Measurements from ENCODE around the gene EPHA2. TPM values are rescaled to one million over a fixed set of nuclear protein-coding genes. Genes with fewer than 3 reads are reported as not detected.

EPHA2 gene
- polyA plus RNA-seq (2011; rRNA removed): 55.0 and 59.3 TPM in 2 replicates
- 112 and 122 TPM in 2 replicates for polyA plus RNA-seq (2012; cell fraction: cytosol; rRNA removed)
- 317 and 462 TPM in 2 replicates for polyA plus RNA-seq (2012; cell fraction: nucleus; rRNA removed)
- 87.1 to 93.8 TPM (median 93.2 TPM) in 3 replicates for polyA plus RNA-seq (2017; fragmentation: RNase III; extraction: RNeasy Plus Mini Kit Qiagen cat#74134 plus additional on column Dnase treatment)
- polyA minus RNA-seq (2011; rRNA and poly(A)+ RNA removed): 99.4 and 100.0 TPM in 2 replicates

DNA sequence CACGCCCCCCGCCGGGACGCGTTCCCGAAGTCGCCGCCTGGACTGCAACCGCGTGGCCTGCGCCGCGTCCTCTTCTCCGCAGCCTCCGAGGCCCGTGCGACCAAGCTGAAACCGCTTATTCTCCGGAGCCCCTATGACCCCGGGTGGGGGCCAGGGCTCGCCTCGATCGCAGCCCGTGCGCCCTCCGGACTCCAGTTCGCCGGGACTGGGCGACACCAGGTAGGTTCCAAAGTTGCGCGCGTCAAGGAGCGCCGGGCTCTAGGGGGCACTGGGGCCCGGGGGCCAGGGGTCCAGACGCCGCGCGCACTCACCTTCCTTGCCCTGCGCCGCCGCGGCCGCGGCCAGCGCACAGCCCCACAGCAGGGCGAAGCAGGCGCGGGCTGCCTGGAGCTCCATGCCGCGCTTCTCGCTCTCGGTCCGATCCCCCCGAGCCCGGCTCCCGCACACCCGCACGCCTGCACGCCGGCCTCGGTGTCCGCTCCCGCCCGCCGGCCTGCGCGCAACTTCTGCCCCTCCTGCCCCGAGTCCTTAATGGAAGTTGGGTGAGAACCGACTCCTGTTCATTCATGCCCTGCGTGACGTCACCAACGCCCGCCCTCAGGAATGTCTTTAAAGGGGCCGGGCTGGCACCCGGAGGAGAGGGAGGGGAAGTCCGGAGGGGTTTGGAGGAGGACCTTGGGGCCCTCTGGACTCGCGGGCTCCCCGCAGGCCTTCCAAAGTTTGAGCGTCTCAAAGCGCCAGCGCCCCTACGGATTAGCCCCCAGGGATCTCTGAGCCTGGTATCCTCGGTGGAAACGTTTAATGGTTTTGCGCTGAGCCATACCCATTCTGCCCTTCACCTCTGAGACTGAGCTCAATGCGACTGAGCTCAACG is at the start of gene EPHA2:
TSS of gene EPHA2 (minus strand) at position 533 of the 874 bp plus-strand sequence. CDS start at position 396, 137 bp downstream.
- peak within 1 kb of the TSS; percentile 97 to 100 for H3K27ac ChIP-seq
- WGBS (ENCODE audit: missing lambda C conversion rate): 0% methylated on average over 2 of the region's 89 CpGs
- ChIA-PET POLR2A (interaction anchor here (0.6 to 4.1 kb wide), 10 partner anchors 8 to 80 kb away, joined by 3 to 35 read pairs (median 4); no protein-coding TSS in a partner anchor), CTCF (interaction anchor here (0.6 to 16.2 kb wide), 10 partner anchors 9 to 125 kb away, joined by 3 to 222 read pairs (median 4); partner anchors contain the start of gene FAM131C)
- no peak for FAIRE-seq
- peak; percentile 79 to 91 for DNase-seq (ENCODE audit: low read depth in 1 of 2, low spot score in 1 of 2)
- peaks cover 44% of the 10 kb centered on the region for H3K4me1 ChIP-seq
- H3K9me3 ChIP-seq: no peaks in the 10 kb centered on the region
- peak within 1 kb of the TSS; percentile 93 for H3K4me3 ChIP-seq
- TF ChIP-seq POLR2A (IDR thresholded peaks at IDR 0.05; ENCODE audit: low read length) (peak; percentile 93), SMC3 (IDR thresholded peaks at IDR 0.05) (0 out of 3 replicates have a peak, but pooled peaks have one; percentile 4), HDAC2 (IDR thresholded peaks at IDR 0.05) (no peak), CBX8 (IDR thresholded peaks at IDR 0.05) (no peak), RAD21 (conservative IDR thresholded peaks at IDR 0.05 in 1 of 2, IDR thresholded peaks at IDR 0.05 in 1 of 2) (peak in 1 of 2 experiments; percentile 16; a peak in 1 of 5 replicates), CBX2 (IDR thresholded peaks at IDR 0.05; ENCODE audit: borderline replicate concordance, low read depth) (no peak), CHD4 (IDR thresholded peaks at IDR 0.05; ENCODE audit: borderline replicate concordance) (no peak), NPAS2 (CRISPR knock-in tag; IDR thresholded peaks at IDR 0.05; ENCODE audit: borderline replicate concordance) (no peak), GATA3 (IDR thresholded peaks at IDR 0.05; ENCODE audit: borderline replicate concordance) (no peak), NR3C1 (IDR thresholded peaks at IDR 0.05) (no peak), PHF8 (IDR thresholded peaks at IDR 0.05; ENCODE audit: borderline replicate concordance, low read depth) (peak; percentile 67), TP53 (CRISPR knock-in tag; IDR thresholded peaks at IDR 0.05) (peak; percentile 32; the same call in 1 of the 2 replicates), MAZ (IDR thresholded peaks at IDR 0.05; ENCODE audit: borderline replicate concordance, low read depth, low read length) (peak; percentile 96), FOSL2 (IDR thresholded peaks at IDR 0.05) (no peak), FOSL2 (CRISPR knock-in tag; IDR thresholded peaks at IDR 0.05) (peak; percentile 63), JUN (IDR thresholded peaks at IDR 0.05) (peak; percentile 79 to 93)
- TF ChIP-seq, protein P1, sequence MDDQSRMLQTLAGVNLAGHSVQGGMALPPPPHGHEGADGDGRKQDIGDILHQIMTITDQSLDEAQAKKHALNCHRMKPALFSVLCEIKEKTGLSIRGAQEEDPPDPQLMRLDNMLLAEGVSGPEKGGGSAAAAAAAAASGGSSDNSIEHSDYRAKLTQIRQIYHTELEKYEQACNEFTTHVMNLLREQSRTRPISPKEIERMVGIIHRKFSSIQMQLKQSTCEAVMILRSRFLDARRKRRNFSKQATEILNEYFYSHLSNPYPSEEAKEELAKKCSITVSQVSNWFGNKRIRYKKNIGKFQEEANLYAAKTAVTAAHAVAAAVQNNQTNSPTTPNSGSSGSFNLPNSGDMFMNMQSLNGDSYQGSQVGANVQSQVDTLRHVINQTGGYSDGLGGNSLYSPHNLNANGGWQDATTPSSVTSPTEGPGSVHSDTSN (IDR thresholded peaks at IDR 0.05): peak; percentile 32; the same call in 1 of the 2 replicates
- TF ChIP-seq, protein P2, sequence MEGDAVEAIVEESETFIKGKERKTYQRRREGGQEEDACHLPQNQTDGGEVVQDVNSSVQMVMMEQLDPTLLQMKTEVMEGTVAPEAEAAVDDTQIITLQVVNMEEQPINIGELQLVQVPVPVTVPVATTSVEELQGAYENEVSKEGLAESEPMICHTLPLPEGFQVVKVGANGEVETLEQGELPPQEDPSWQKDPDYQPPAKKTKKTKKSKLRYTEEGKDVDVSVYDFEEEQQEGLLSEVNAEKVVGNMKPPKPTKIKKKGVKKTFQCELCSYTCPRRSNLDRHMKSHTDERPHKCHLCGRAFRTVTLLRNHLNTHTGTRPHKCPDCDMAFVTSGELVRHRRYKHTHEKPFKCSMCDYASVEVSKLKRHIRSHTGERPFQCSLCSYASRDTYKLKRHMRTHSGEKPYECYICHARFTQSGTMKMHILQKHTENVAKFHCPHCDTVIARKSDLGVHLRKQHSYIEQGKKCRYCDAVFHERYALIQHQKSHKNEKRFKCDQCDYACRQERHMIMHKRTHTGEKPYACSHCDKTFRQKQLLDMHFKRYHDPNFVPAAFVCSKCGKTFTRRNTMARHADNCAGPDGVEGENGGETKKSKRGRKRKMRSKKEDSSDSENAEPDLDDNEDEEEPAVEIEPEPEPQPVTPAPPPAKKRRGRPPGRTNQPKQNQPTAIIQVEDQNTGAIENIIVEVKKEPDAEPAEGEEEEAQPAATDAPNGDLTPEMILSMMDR (IDR thresholded peaks at IDR 0.05): no peak
- TF ChIP-seq, protein P3, sequence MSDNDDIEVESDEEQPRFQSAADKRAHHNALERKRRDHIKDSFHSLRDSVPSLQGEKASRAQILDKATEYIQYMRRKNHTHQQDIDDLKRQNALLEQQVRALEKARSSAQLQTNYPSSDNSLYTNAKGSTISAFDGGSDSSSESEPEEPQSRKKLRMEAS (IDR thresholded peaks at IDR 0.05): peak; percentile 18; the same call in 1 of the 2 replicates
- TF ChIP-seq, protein P4, sequence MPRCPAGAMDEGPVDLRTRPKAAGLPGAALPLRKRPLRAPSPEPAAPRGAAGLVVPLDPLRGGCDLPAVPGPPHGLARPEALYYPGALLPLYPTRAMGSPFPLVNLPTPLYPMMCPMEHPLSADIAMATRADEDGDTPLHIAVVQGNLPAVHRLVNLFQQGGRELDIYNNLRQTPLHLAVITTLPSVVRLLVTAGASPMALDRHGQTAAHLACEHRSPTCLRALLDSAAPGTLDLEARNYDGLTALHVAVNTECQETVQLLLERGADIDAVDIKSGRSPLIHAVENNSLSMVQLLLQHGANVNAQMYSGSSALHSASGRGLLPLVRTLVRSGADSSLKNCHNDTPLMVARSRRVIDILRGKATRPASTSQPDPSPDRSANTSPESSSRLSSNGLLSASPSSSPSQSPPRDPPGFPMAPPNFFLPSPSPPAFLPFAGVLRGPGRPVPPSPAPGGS (IDR thresholded peaks at IDR 0.05): peak; percentile 92; the same call in 2 of the 3 replicates
- peak within 1 kb of the TSS; percentile 98 for H3K4me2 ChIP-seq
- ATAC-seq: peak; percentile 76 to 84

DNA sequence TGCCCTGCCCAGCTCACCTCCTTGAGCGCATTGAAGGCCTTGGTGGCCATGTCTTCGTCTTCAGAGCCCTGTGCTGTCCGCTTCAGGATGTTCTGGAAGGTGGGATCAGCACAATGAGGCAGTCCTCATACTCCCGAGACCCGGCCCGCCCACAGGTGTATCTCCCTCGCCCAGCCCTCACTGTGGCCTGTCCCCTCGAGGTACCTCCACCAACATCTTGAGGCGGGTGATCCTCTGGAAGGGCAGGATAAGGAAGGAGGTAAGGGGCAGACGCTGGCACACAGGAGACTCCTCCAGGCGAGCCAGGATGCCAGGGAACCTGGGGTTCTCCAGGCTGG is 49.4 kb upstream of the EPHA2 start:
- no peak for DNase-seq (ENCODE audit: low read depth in 1 of 2, low spot score in 1 of 2)
- CTCF ChIA-PET: interaction anchor here (0.9 to 3.9 kb wide), 6 partner anchors 12 to 157 kb away, joined by 3 to 31 read pairs (median 5); no protein-coding TSS in a partner anchor
- ATAC-seq: no peak
- peak overlapping the region in 1 of 2 experiments; percentile 95; a peak in 2 of 6 replicates for H3K27ac ChIP-seq
- H3K4me1 ChIP-seq: peaks cover 26% of the 10 kb centered on the region
- POLR2A ChIA-PET: interaction anchor here (2.3 kb wide), 1 partner anchor 32 kb away, joined by 5 read pairs; the partner anchor contains the start of gene CPLANE2
- no peaks in the 10 kb centered on the region for H3K9me3 ChIP-seq
- FAIRE-seq: no peak
- no peak overlapping the region for H3K4me3 ChIP-seq
- no peak for TF ChIP-seq NR3C1 (IDR thresholded peaks at IDR 0.05)
- TF ChIP-seq, protein P2 (IDR thresholded peaks at IDR 0.05): 0 out of 3 replicates have a peak, but pooled peaks have one; percentile 2
- 89% methylated on average over 9 of the region's 11 CpGs for WGBS (ENCODE audit: missing lambda C conversion rate)
- H3K4me2 ChIP-seq: peak overlapping the region; percentile 79; the same call in 1 of the 3 replicates

Measured in A549 (cell line).